NOMO-1 treated with dmso at 0.1 percent for 144 hours (cell line): ENCODE measurements around the gene MAP2K5.

Source experiments
- DNase-seq: peaks from one replicate; lab custom pipeline; 2025; ENCODE audit not compliant: unreplicated experiment; lab: John Stamatoyannopoulos, UW

The MAP2K5 gene

DNA sequence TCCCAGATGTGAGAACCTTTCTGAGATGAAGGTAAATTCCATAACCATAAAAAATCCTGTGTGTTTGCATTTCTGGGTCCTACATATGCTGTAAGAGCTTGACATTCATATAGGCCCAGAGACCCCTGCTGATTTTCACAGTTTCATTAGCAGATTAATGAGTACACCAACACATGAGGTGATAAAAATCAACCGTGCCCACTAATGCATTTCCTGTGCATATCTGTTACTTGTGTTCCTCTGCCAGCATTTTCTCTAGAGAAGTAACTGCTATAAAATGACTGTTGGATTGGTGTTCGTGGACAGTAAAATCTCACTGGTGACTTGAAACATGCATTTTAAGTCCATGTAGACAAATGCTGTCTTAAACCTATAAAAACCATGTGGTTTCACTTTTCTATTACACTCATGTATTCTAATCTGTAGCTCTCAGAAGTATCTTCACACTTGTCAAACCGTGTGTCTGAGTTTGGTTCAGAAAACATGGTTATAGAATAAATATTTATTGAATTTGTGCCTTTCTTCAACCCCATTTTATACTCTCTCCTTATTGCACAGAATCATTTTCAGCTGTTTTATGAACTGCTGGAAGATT, 14.6 kb downstream of the MAP2K5 start:
- DNase-seq, result no peak

DNA sequence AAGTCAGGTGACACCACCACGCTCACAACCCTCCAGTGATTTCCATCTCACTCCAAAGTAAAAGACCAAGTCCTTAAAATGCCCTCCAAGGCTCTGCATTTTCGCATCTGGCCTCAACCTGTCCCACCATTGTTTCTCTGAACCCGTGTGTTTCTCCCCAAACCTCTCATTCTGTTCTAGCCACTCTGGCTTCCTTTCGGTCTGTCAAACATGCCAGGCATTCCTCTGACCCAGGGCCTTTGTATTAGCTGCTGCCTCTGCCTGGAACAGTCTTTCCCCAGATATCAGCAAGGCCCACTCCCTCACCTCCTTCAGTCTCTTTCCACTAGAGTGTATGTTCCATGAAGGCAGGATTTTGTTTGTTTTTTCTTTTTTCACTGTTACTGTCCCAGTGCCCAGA, 16.0 kb downstream of the MAP2K5 start:
- DNase-seq, result no peak

DNA sequence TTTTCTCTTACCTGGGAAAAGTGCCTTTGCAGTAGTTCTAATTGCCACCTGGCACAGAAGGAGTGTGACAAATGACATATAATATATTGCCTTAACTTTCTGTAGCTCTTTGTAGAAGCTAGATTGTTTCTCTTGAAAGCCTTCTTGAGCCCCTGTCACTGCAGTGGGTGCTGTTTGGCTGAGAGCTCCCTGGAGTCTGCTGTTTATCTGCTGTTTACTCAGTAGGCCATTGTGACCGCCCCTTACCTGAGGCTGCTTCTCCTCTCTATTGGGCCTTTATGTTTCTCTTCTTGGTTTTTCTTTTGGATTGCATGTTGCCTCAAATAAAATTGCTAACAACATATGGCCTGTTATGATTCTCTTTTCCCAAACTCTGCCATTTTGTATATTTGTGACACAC, 16.7 kb downstream of the MAP2K5 start:
- DNase-seq, result no peak

DNA sequence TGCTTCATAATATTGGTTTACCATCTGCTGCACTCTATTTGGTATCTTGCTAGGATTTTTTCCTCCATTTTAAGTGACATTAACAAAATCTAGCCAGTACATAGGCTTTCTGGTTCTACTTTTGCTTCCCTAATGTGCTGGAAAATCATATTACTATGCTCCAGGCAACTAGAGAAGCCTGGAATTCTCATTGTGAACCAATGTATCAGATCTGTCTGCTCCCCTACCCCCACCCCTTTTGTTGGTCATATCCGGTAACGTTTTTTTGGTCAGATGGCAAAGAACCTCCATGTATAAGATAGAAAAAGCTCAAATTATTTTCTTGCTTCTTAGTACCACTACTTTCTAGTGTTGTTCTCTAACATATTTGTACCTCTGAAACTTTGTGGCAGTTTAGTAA, 17.1 kb downstream of the MAP2K5 start:
- DNase-seq, result no peak

DNA sequence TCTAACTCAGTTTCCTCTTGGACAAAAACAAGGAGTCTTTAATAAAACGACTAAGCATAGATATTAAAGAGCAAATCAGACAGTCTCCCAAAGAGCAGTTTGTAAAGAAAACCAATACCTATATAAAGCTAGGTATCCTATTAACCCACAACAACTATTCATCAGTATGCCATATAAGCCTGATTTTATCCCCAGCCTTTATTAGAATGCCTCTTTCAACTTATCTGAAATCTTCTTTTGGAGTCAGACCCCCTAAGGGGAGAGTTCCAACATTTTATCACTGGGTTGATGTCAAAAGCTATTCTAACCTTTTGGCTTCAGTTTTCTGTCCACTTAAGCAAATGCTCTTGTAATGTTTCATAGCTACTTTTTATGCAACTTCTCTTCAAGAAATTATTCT, 17.8 kb downstream of the MAP2K5 start:
- no peak for DNase-seq

DNA sequence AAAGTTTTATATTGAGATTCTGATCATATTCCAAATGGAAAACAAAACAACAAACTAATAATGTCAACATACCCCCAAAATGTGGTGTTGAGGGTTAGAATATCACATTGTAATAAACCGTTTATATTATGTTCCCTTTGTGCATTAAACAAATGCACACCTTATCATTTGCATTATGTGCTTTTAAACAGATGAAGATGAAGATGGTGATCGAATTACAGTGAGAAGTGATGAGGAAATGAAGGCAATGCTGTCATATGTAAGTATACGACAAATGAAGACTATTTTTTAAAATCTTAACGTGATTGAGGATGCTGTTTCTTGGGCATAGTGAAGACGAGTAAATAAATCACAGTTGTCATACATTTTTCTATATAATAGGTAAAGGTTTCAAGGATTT, 20.6 kb downstream of the MAP2K5 start:
- DNase-seq, result no peak

DNA sequence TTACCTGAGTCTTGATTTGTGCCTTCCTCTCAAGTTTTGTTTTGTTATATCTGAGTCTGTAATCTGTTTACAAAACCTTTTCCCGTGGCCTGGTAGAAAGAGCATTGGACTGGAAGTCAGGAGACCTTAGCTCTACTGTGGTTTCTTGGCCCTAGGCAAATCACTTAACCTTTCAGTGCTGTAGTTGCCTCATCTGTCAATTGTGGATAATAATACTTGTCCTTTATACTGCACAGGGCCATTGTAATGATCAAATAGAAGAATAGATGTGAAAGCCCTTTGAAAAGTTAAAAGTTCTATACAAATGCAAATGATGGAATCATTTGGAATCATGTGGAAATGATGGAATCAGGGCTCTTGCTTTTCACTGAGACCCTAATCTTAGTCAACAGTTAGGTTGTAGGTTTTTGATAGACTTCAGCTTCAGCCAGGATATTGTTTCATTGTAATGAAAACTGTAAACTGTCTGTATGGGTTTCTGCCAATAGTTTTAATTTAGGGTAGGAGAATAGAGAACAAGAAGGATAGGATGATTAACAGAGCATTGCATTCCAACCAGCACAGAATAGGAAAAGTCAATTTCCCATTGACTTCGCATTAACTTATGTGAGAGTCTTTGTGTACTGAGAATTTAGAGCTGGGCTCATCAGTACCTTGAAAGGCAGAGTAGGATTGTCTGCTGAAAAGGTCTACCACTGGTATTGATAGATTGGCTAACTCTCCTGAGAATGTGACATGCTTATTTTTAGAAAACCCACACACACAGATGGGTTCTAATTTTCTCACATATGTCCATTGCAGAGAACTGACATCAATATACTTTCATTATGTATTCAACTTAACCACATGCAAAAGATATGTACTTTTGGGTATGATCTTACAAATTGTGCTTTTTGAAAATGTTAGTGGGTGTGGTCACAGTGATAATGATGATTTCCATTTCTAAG, 21.8 kb downstream of the MAP2K5 start:
- no peak for DNase-seq

DNA sequence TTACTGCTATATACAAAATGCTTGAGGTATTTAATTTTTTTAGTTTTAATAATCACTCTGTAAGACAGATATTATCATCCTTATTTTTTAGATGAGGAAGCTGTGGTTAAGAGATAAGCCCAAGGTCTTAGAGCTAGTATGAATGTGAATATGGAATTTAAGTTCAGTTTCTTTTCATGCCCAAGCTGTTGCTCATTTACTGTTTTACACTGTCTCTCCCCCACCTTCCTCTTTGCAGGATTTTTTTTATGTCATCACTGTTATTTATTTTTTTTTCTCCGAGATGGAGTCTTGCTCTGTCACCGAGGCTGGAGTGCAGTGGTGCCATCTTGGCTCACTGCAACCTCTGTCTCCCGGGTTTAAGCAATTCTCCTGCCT, 22.5 kb downstream of the MAP2K5 start:
- no peak for DNase-seq

DNA sequence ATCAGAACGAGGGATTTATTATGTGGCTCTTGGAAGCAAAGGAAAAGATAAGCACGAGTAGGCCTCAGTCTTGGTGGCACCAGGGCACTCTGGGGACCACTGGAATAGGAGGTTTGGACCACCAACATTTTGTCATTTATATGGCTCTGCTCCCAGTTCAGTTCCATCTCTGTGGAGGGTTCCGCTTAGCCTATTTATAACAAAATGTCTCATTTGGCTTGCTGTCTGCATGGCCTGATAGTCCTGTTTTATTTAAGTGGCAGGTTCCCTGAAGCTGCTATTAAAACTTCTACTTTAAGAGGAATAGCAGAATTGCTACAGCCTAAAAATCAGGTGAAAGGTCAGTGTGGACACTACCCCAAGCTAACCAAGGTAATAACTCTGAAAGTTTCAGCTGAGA, 27.2 kb downstream of the MAP2K5 start:
- DNase-seq, result no peak

DNA sequence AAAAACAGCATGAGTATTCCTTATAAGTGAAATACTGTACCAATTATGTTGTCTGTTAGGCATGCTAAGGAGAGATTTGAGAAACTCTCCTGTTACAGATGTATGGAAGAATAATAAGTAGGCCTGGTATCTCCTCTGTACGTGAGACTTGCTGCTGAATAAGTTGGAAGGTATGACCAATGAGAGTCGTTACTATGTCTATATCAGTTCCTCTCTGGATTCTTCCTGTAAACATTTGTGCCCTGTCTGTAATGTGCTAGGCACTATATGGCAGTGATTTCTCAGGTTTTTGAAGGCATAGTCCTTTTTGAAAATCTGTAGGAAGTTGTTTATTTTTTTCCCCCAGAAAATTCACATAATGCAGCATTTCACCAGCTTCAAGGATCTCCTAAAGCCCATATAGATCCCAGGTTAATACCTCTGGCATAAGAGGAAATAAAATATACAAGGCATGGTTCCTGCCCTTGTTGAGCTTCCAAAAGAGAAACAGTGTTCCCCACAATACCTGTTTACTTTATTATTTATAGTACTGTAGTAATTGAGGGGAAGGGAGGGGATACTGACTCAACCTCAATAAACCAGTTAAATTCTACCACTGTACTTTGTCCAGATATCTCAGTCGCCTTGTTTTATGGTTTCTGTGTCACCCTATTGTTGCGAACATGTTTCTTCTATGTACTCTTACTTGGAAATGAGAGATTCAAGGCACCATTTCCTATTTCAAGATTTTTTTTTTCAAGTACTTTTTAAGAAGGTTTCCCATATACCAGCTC, 28.6 kb downstream of the MAP2K5 start:
- DNase-seq, result no peak

DNA sequence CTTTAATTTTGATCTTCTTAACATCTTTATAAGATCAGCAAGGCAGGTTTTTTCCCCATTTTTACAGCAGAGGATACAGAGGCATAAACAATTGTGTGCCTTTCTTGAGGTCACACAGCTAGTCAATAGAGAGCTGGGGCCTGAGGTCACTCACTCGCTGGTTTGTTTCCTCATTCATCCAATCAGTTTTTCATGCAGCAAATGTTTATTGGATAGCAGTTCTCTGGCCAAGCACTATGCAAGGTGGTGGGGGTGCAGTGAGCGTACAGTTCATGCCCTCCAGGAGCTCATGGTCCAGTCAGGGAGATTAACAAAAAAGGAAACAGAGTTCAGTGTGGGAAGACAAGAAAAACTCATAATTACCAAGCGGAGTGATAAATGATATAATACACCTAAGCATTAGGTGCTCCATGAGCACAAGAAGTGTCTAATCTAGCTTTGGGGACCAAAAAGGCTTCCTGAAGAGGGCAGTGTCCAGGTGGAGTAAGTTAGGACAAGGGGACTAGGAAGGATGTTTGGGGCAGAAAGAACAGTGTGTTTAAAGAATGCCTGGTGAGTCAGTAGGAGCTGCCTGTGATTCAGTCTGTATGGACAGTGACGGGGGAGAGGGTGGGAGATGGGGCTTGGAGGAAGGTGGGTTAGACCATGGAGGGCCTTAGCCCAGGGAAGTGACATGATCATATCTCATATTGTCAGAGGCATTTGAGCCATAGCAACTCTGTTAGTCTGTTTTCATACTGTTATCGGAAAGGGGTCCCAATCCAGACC, 29.3 kb downstream of the MAP2K5 start:
- no peak for DNase-seq

DNA sequence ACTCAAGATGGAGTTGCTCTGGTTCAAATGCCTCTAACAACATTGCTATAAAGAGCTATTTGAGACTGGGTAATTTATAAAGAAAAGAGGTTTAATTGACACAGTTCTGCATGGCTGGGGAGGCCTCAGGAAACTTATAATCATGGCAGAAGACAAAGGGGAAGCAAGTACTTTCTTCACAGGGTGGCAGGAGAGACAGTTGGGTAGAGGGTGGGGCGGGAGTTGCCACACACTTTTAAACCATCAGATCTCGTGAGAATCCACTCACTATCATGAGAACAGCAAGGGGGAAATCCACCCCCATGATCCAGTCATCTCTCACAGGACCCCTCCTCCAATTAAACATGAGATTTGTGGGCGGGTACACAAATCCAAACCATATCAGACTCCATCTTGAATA, 30.7 kb downstream of the MAP2K5 start:
- DNase-seq, result peak; percentile 21

DNA sequence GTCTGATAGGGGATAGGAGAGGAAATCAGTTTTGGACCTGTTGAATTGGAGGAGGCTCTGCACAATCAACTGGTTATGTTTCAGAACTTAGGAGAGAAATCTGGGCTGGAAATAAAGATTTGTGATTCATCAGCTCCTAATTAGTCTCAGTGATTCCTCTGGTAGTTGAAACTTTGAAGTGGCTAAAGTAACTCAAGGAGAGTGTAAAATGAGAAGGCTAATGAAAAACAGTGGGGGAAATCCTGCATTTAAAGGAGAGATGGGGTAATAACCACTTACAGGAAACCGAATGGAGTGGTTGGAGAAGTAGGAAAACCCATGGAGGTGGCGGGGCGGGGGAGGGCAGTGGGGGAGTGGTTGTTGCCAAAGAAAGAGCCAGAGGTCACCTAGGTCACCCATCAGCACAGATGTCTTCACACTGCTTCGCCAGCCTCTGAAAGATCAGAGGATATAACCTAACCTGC, 32.6 kb downstream of the MAP2K5 start:
- no peak for DNase-seq

DNA sequence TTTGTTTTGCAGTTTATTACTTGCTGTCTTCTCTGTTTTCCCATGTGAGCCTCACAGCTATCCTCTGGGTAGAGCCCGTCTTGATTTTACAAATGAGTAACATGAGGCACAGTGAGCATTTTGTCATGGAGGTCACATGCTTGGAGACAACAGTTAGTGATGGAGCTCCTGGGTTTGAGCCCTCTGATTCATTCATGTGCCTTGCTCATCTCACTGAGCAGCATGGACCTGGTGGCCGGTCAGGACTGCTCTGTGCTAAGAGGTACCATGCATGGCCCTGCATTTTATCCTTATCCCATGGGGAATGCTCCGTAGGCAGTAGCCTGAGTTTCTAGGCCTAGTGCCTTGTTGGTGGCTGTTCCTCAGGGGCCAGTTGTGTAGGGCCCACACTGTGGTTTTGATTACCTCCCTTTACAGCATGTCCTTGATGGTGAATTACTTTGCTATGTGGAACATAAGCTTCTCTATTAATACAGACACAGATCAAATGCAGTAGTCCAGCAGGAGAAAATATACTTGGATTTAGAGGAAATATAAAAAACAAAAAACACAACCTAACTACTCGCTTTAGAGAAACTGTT, 35.6 kb downstream of the MAP2K5 start:
- no peak for DNase-seq

DNA sequence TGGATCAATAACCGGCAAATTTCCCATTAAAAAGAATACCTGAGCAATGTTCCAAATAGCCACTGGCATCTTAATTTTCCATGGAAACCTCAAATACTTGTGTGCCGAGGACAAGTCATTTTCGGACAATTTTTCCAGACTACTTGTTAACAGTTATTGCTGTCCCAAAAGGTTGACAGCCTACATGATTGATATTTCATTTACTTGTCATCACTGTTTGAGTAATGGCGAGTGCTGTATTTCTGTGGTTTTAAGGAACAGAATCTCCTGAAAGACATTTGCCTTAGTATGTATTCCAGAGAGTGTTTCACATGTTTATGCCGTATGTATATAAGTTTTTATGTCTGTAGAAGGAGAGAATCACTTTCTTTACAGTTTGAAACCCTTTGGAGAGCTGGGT, 36.7 kb downstream of the MAP2K5 start:
- no peak for DNase-seq

DNA sequence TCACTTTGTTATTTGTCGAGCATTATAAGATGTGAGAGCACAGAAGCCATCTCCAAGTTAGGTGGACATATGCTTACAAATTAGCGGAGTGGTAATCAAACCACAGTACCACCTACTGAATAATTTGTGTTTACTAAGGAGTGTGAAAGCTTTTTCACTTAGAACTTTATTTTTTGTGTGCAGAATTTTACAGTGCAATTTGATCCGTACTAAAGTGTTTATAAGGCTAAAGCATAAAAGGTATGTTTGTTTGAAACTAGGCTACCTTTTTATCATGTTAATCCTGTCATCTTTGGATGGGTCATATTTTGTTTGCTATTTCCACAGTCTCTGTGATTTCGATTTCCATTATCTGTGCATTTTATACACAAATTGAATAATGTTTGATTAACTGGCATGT, 37.5 kb downstream of the MAP2K5 start:
- no peak for DNase-seq

DNA sequence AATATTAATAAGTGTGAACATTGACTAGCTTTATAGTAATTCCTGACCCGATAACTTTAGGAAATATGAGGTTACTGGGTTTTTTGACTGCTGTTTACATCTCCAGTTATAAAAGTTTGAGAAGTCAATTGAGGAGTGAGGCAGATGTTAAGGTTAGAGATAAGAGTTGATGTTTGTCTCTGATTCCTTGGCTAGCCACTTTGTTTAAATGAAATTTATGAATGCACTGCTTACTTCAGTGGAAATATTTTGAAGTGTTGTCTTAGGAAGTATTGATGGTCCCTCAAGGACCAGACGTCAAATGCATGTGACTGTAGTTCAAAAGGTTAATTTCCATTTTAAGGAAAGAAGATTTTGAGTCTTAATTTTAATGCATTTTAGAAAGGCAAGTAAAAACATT, 41.7 kb downstream of the MAP2K5 start:
- no peak for DNase-seq

DNA sequence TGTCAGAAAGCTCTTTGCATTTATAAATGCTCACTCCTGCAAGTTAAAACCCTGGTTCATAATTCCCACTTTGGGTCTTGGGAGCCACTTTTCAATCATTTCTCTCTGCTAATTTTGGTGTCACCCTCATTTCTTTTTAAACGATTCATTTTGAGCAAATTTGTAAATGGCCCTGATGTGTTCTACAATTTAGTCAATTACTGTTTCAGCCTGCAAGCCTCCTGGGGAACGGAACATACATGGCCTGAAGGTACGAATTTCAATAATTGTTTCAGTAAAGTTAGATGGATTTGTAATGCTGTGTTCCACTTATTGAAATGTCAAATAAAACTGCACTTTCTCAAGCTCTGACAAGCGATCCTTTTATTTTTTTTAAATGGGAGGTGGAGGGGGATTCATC, 43.2 kb downstream of the MAP2K5 start:
- DNase-seq, result no peak

DNA sequence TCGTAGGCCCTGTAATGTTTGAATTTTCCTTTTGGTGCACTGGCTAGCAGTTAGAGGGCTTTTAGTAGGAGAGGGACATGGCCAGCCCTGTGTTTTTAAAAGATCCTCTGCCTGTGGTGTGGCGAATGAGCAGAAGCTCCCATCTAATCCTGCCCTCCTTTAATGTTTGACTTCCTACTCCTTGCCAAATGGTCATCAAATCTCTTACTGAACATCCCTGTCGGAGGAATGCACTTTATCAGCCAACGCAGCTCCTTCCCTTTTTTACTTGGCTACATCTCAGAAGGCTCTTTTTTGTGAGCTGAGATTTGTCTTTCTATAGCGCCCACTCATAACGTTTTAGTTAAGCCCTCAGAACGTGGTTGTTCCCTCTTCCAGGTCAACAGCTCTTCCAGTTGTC, 44.8 kb downstream of the MAP2K5 start:
- DNase-seq, result no peak

DNA sequence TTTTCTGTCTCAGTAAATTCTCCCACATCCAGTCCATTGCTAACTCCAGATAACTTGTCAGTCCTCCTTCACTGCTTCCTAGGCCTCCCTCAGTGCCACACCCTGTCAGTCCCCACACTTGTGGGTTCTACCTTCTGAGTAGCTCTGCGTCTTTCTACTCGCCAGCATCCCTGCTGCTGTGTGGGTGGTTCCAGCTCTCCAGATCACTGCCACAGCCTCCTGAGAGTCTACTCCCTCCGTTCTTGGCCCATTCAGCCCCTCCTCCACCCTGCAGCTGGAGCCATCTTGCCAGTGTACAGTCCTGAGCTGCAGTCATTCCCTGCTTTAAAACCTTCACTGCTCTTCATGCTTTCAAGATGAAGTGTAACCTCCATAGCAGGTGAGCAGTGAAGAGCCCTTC, 45.3 kb downstream of the MAP2K5 start:
- DNase-seq, result no peak

DNA sequence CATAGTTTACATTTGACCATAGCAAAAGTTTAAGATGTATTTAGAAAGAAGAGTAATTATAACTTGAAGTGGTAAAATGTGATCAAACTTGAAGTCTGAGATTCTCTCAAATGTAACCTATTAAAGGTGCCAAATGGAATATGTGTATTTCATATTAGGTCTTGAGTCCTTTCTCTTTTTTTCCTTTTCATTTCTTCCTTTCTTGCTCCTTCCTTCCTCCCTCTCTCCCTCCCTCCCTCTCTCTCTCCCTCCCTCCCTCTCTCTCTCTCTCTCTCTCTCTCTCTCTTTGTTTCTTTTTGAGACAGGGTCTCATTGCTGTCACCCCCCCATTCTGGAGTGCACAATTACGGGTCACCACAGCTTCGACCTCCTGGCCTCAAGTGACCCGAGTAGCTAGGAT, 47.7 kb downstream of the MAP2K5 start:
- DNase-seq, result no peak
